ENCODE results near the gene TLR5. TPM values are rescaled to one million over a fixed set of nuclear protein-coding genes. Genes with fewer than 3 reads are reported as not detected.

The TLR5 gene
- polyA plus RNA-seq: 1 to 10 TPM; 3.5 to 4.7 TPM

- Histone ChIP-seq H3K27me3 (ENCODE audit: control insufficient read depth in 1 of 2, insufficient read depth in 2 of 2, low read length in 2 of 2) (no peaks in the 10 kb centered on the region), H3K9me3 (ENCODE audit: control insufficient read depth in 2 of 2, insufficient read depth in 1 of 2, low read depth in 1 of 2, low read length in 1 of 2) (no peaks in the 10 kb centered on the region), H3K4me3 (ENCODE audit: low read depth in 1 of 2, low read length in 2 of 2) (peak within 1 kb of the TSS; percentile 60 to 63), H3K36me3 (ENCODE audit: control insufficient read depth in 2 of 2, insufficient read depth in 2 of 2, low read length in 1 of 2) (no peaks in the 10 kb centered on the region), H3K27ac (ENCODE audit: low read depth in 2 of 2, low read length in 1 of 2) (peak within 1 kb of the TSS; percentile 79 to 93), H3K4me1 (ENCODE audit: control insufficient read depth in 2 of 2, insufficient read depth in 2 of 2, low read length in 1 of 2) (peaks cover 3 to 24% of the 10 kb centered on the region in 2 donors)
- WGBS, 2 donors: 4% methylated on average over 52 to 63 of the region's 63 CpGs
Observed at GRCh38 chr1:223142795-223143536, at the start of gene TLR5. Gene TLR5, minus strand, starts transcription at chr1:223143248. Its CDS starts 30,217 bp downstream, at chr1:223113031.

GRCh38 chr1:223189903-223190724 lies 47.1 kb upstream of the TLR5 start:
- Histone ChIP-seq H3K9me3 (ENCODE audit: control insufficient read depth in 2 of 2, insufficient read depth in 1 of 2, low read depth in 1 of 2, low read length in 1 of 2) (no peaks in the 10 kb centered on the region), H3K4me1 (ENCODE audit: control insufficient read depth in 2 of 2, insufficient read depth in 2 of 2, low read length in 1 of 2) (peaks cover 0 to 2% of the 10 kb centered on the region in 2 donors), H3K4me3 (ENCODE audit: low read depth in 1 of 2, low read length in 2 of 2) (no peak overlapping the region), H3K27ac (ENCODE audit: low read depth in 2 of 2, low read length in 1 of 2) (no peak overlapping the region), H3K27me3 (ENCODE audit: control insufficient read depth in 1 of 2, insufficient read depth in 2 of 2, low read length in 2 of 2) (no peaks in the 10 kb centered on the region), H3K36me3 (ENCODE audit: control insufficient read depth in 2 of 2, insufficient read depth in 2 of 2, low read length in 1 of 2) (no peaks in the 10 kb centered on the region)
- WGBS, 2 donors: 56 to 62% methylated on average over 10 of the region's 10 CpGs

- no peak overlapping the region for H3K4me3 ChIP-seq (ENCODE audit: low read depth in 1 of 2, low read length in 2 of 2)
- H3K27ac ChIP-seq (ENCODE audit: low read depth in 2 of 2, low read length in 1 of 2): no peak overlapping the region
- no peaks in the 10 kb centered on the region for H3K36me3 ChIP-seq (ENCODE audit: control insufficient read depth in 2 of 2, insufficient read depth in 2 of 2, low read length in 1 of 2)
- H3K27me3 ChIP-seq (ENCODE audit: control insufficient read depth in 1 of 2, insufficient read depth in 2 of 2, low read length in 2 of 2): no peaks in the 10 kb centered on the region
- H3K9me3 ChIP-seq (ENCODE audit: control insufficient read depth in 2 of 2, insufficient read depth in 1 of 2, low read depth in 1 of 2, low read length in 1 of 2): no peaks in the 10 kb centered on the region
- peaks cover 0 to 2% of the 10 kb centered on the region in 2 donors for H3K4me1 ChIP-seq (ENCODE audit: control insufficient read depth in 2 of 2, insufficient read depth in 2 of 2, low read length in 1 of 2)
- WGBS, 2 donors: 73 to 81% methylated on average over 4 of the region's 4 CpGs
Observed at GRCh38 chr1:223189525-223189902, 46.5 kb upstream of the TLR5 start.

GRCh38 chr1:223188618-223189356 lies 45.7 kb upstream of the TLR5 start:
- 87 to 90% methylated on average over 5 of the region's 5 CpGs for WGBS, 2 donors
- H3K27ac ChIP-seq (ENCODE audit: low read depth in 2 of 2, low read length in 1 of 2): no peak overlapping the region
- H3K4me1 ChIP-seq (ENCODE audit: control insufficient read depth in 2 of 2, insufficient read depth in 2 of 2, low read length in 1 of 2): peaks cover 0 to 2% of the 10 kb centered on the region in 2 donors

GRCh38 chr1:223186800-223187199 lies 43.8 kb upstream of the TLR5 start:
- Histone ChIP-seq H3K27me3 (ENCODE audit: control insufficient read depth in 1 of 2, insufficient read depth in 2 of 2, low read length in 2 of 2) (no peaks in the 10 kb centered on the region), H3K36me3 (ENCODE audit: control insufficient read depth in 2 of 2, insufficient read depth in 2 of 2, low read length in 1 of 2) (no peaks in the 10 kb centered on the region), H3K9me3 (ENCODE audit: control insufficient read depth in 2 of 2, insufficient read depth in 1 of 2, low read depth in 1 of 2, low read length in 1 of 2) (no peaks in the 10 kb centered on the region), H3K27ac (ENCODE audit: low read depth in 2 of 2, low read length in 1 of 2) (no peak overlapping the region), H3K4me3 (ENCODE audit: low read depth in 1 of 2, low read length in 2 of 2) (no peak overlapping the region), H3K4me1 (ENCODE audit: control insufficient read depth in 2 of 2, insufficient read depth in 2 of 2, low read length in 1 of 2) (peaks cover 0 to 2% of the 10 kb centered on the region in 2 donors)
- WGBS, 2 donors: 94% methylated on average over 3 of the region's 3 CpGs

More at GRCh38 chr1:223188618-223189356, 45.7 kb upstream of the TLR5 start:
- Histone ChIP-seq H3K4me3 (ENCODE audit: low read depth in 1 of 2, low read length in 2 of 2) (no peak overlapping the region), H3K27me3 (ENCODE audit: control insufficient read depth in 1 of 2, insufficient read depth in 2 of 2, low read length in 2 of 2) (no peaks in the 10 kb centered on the region), H3K9me3 (ENCODE audit: control insufficient read depth in 2 of 2, insufficient read depth in 1 of 2, low read depth in 1 of 2, low read length in 1 of 2) (no peaks in the 10 kb centered on the region), H3K36me3 (ENCODE audit: control insufficient read depth in 2 of 2, insufficient read depth in 2 of 2, low read length in 1 of 2) (no peaks in the 10 kb centered on the region)

- Histone ChIP-seq H3K27me3 (ENCODE audit: control insufficient read depth in 1 of 2, insufficient read depth in 2 of 2, low read length in 2 of 2) (no peaks in the 10 kb centered on the region), H3K27ac (ENCODE audit: low read depth in 2 of 2, low read length in 1 of 2) (no peak overlapping the region)
- WGBS, 2 donors: 83 to 86% methylated on average over 9 of the region's 9 CpGs
Observed at GRCh38 chr1:223183268-223183862, 40.3 kb upstream of the TLR5 start.

GRCh38 chr1:223180731-223181321 lies 37.8 kb upstream of the TLR5 start:
- Histone ChIP-seq H3K27ac (ENCODE audit: low read depth in 2 of 2, low read length in 1 of 2) (peak overlapping the region; percentile 88 to 91), H3K9me3 (ENCODE audit: control insufficient read depth in 2 of 2, insufficient read depth in 1 of 2, low read depth in 1 of 2, low read length in 1 of 2) (no peaks in the 10 kb centered on the region)
- WGBS, 2 donors: 28 to 32% methylated on average over 5 of the region's 5 CpGs

More at GRCh38 chr1:223183268-223183862, 40.3 kb upstream of the TLR5 start:
- Histone ChIP-seq H3K4me3 (ENCODE audit: low read depth in 1 of 2, low read length in 2 of 2) (no peak overlapping the region), H3K9me3 (ENCODE audit: control insufficient read depth in 2 of 2, insufficient read depth in 1 of 2, low read depth in 1 of 2, low read length in 1 of 2) (no peaks in the 10 kb centered on the region), H3K4me1 (ENCODE audit: control insufficient read depth in 2 of 2, insufficient read depth in 2 of 2, low read length in 1 of 2) (peaks cover 0 to 2% of the 10 kb centered on the region in 2 donors), H3K36me3 (ENCODE audit: control insufficient read depth in 2 of 2, insufficient read depth in 2 of 2, low read length in 1 of 2) (no peaks in the 10 kb centered on the region)

GRCh38 chr1:223179786-223180185 lies 36.7 kb upstream of the TLR5 start:
- no peak overlapping the region for H3K4me3 ChIP-seq (ENCODE audit: low read depth in 1 of 2, low read length in 2 of 2)
- H3K36me3 ChIP-seq (ENCODE audit: control insufficient read depth in 2 of 2, insufficient read depth in 2 of 2, low read length in 1 of 2): no peaks in the 10 kb centered on the region
- H3K27me3 ChIP-seq (ENCODE audit: control insufficient read depth in 1 of 2, insufficient read depth in 2 of 2, low read length in 2 of 2): no peaks in the 10 kb centered on the region
- H3K4me1 ChIP-seq (ENCODE audit: control insufficient read depth in 2 of 2, insufficient read depth in 2 of 2, low read length in 1 of 2): peaks cover 0 to 2% of the 10 kb centered on the region in 2 donors
- 86 to 100% methylated on average over 1 of the region's 1 CpG for WGBS, 2 donors
- H3K9me3 ChIP-seq (ENCODE audit: control insufficient read depth in 2 of 2, insufficient read depth in 1 of 2, low read depth in 1 of 2, low read length in 1 of 2): no peaks in the 10 kb centered on the region
- peak overlapping the region; percentile 79 to 82 for H3K27ac ChIP-seq (ENCODE audit: low read depth in 2 of 2, low read length in 1 of 2)

More at GRCh38 chr1:223180731-223181321, 37.8 kb upstream of the TLR5 start:
- H3K36me3 ChIP-seq (ENCODE audit: control insufficient read depth in 2 of 2, insufficient read depth in 2 of 2, low read length in 1 of 2): no peaks in the 10 kb centered on the region
- H3K27me3 ChIP-seq (ENCODE audit: control insufficient read depth in 1 of 2, insufficient read depth in 2 of 2, low read length in 2 of 2): no peaks in the 10 kb centered on the region
- H3K4me3 ChIP-seq (ENCODE audit: low read depth in 1 of 2, low read length in 2 of 2): no peak overlapping the region
- peaks cover 0 to 2% of the 10 kb centered on the region in 2 donors for H3K4me1 ChIP-seq (ENCODE audit: control insufficient read depth in 2 of 2, insufficient read depth in 2 of 2, low read length in 1 of 2)

Data from esophagus (tissue), 2 donors.